Neural cell (in vitro differentiated cells): ENCODE results near the gene UMPS. TPM values are rescaled to one million over a fixed set of nuclear protein-coding genes. Genes with fewer than 3 reads are reported as not detected.

Experiments
- H2AFZ ChIP-seq: fragments of 200-600, 300-800 bp; sonication (generic), shearing (Covaris generic); 2 replicates; pipeline ENCODE4 v1.6.0; 2014; ENCODE audit warnings: low read depth, mild to moderate bottlenecking, antibody characterized with exemption, low read length, moderate library complexity
- H3F3A ChIP-seq: fragments of 200-600 bp; shearing (Covaris generic); 2 replicates; pipeline ENCODE4 v1.6.1; 2016; ENCODE audit warnings: mild to moderate bottlenecking, moderate library complexity, mixed read lengths, antibody characterized with exemption, low read length; ENCODE audit not compliant: insufficient read depth, poor library complexity, severe bottlenecking
- H3K27ac ChIP-seq: fragments of 200-600, 300-800 bp; sonication (generic), shearing (Covaris generic); 2 replicates; pipeline ENCODE4 v1.5.1; 2014; ENCODE audit warnings: mild to moderate bottlenecking, low read length, moderate library complexity
- H3K27me3 ChIP-seq: fragments of 300-800, 200-600 bp; sonication (generic), shearing (Covaris generic); 2 replicates; pipeline ENCODE4 v1.6.0; 2014; ENCODE audit warnings: mild to moderate bottlenecking, low read depth, low read length, moderate library complexity; ENCODE audit not compliant: insufficient read depth
- H3K36me3 ChIP-seq: fragments of 300-800, 200-600 bp; sonication (generic), shearing (Covaris generic); 2 replicates; pipeline ENCODE4 v1.5.1; 2014; ENCODE audit warnings: mild to moderate bottlenecking, antibody characterized with exemption, low read length, moderate library complexity; ENCODE audit not compliant: insufficient read depth
- H3K4me2 ChIP-seq: fragments of 300-800, 200-600 bp; sonication (generic), shearing (Covaris generic); 2 replicates; pipeline ENCODE4 v1.6.0; 2014; ENCODE audit warnings: mild to moderate bottlenecking, low read length
- H3K4me3 ChIP-seq: fragments of 300-800, 200-600 bp; sonication (generic), shearing (Covaris generic); 2 replicates; pipeline ENCODE4 v1.5.1; 2014; ENCODE audit warnings: mild to moderate bottlenecking, low read length, moderate library complexity
- H3K79me2 ChIP-seq: fragments of 200-600 bp; shearing (Covaris generic); replicated peaks from 2 replicates; pipeline ENCODE4 v1.6.0; 2014; ENCODE audit warnings: mild to moderate bottlenecking, low read length, moderate library complexity; ENCODE audit not compliant: insufficient read depth
- H3K9ac ChIP-seq: fragments of 300-800, 200-600 bp; sonication (generic), shearing (Covaris generic); 2 replicates; pipeline ENCODE4 v1.6.1; 2016; ENCODE audit warnings: mild to moderate bottlenecking, low read length, mixed read lengths
- H3K9me2 ChIP-seq: fragments of 200-600 bp; shearing (Covaris generic); 2 replicates; pipeline ENCODE4 v1.6.1; 2016; ENCODE audit warnings: mild to moderate bottlenecking, low read length, mixed read lengths; ENCODE audit not compliant: insufficient read depth
- H3K9me3 ChIP-seq: fragments of 200-600, 300-800 bp; sonication (generic), shearing (Covaris generic); 2 replicates; pipeline ENCODE4 v1.6.1; 2016; ENCODE audit warnings: mild to moderate bottlenecking, mixed run types, low read length, moderate library complexity, mixed read lengths
- H4K20me1 ChIP-seq: fragments of 200-600 bp; shearing (Covaris generic); 2 replicates; pipeline ENCODE4 v1.6.1; 2016; ENCODE audit warnings: mild to moderate bottlenecking, mixed run types; ENCODE audit not compliant: insufficient read depth
- EP300 ChIP-seq: fragments of 450-650 bp; conservative IDR thresholded peaks from 2 replicates; pipeline ENCODE4 v1.6.1; 2014; ENCODE audit warnings: antibody characterized with exemption, mild to moderate bottlenecking, moderate library complexity; ENCODE audit not compliant: poor library complexity, severe bottlenecking
- EZH2 ChIP-seq: fragments of 200-600, 300-800 bp; shearing (Covaris generic), sonication (generic); IDR thresholded peaks from 2 replicates; pipeline ENCODE4 v1.6.1; 2014; ENCODE audit warnings: antibody characterized with exemption, low read length, borderline replicate concordance, mild to moderate bottlenecking; ENCODE audit not compliant: insufficient read depth, poor library complexity, severe bottlenecking
- MXI1 ChIP-seq: fragments of 450-650 bp; conservative IDR thresholded peaks from 2 replicates; pipeline ENCODE4 v1.6.1; 2014; ENCODE audit warnings: antibody characterized with exemption, mild to moderate bottlenecking; ENCODE audit not compliant: poor library complexity, severe bottlenecking
- POLR2AphosphoS5 ChIP-seq: IDR thresholded peaks from 2 replicates; pipeline ENCODE4 v1.6.1; 2012
- RAD21 ChIP-seq: fragments of 450-650 bp; conservative IDR thresholded peaks from 2 replicates; pipeline ENCODE4 v1.6.1; 2014; ENCODE audit warnings: antibody characterized with exemption, mild to moderate bottlenecking, moderate library complexity
- SMC3 ChIP-seq: fragments of 450-650 bp; conservative IDR thresholded peaks from 2 replicates; pipeline ENCODE4 v1.6.1; 2014; ENCODE audit warnings: antibody characterized with exemption, mild to moderate bottlenecking, moderate library complexity; ENCODE audit not compliant: poor library complexity
- TAF1 ChIP-seq: IDR thresholded peaks from 2 replicates; pipeline ENCODE4 v1.6.1; 2012; ENCODE audit warnings: low read depth
- polyA plus RNA-seq: library from polyadenylated mRNA; depleted of rRNA; stranded (reverse); fragments of >200 nt; gene quantifications from 2 replicates; pipeline ENCODE4 v1.2.3, GENCODE V29; 2014
- TF ChIP-seq, protein P1 (sequence below): fragments of 450-650 bp; IDR thresholded peaks from 2 replicates; pipeline ENCODE4 v1.5.1; 2014; ENCODE audit warnings: antibody characterized with exemption, mild to moderate bottlenecking, moderate library complexity; ENCODE audit not compliant: poor library complexity, severe bottlenecking

UMPS gene
- polyA plus RNA-seq, 1 donor from 2014 or later = 22.5 TPM

DNA sequence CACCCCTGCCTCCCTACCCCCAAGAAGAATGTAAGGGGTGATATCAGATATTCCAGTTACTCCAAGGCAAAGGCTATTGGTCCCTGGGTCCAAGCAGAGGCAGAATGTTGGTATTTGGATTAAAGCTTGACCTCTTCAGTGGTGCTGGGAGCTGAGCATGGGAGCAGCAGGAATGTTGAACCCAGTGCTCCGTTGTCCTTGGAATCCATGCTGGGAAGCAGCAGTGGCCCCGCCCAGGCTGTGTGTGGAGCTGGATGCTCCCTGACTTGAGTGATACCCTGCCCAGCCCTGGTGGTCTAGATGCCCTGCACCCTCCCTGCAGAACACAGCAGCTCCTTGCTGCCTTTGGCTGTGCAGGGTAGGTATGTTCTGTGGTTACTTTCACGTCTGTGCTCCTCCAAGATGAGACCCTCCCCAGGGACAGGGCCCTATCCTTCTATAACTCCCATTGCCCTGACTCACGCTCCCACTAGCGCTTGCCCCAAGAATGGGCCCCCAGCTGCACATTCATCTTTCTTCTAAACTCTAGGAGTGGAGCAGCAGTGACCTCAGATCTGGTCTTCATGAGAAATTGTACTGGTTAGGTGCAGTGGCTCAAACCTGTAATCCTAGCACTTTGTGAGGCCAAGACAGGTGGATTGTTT is 35.1 kb downstream of the UMPS start:
- TF ChIP-seq POLR2AphosphoS5 = no peak
- TF ChIP-seq TAF1 = no peak
- no peak for TF ChIP-seq MXI1
- TF ChIP-seq RAD21 = no peak
- TF ChIP-seq EP300 = no peak
- TF ChIP-seq, protein P1, sequence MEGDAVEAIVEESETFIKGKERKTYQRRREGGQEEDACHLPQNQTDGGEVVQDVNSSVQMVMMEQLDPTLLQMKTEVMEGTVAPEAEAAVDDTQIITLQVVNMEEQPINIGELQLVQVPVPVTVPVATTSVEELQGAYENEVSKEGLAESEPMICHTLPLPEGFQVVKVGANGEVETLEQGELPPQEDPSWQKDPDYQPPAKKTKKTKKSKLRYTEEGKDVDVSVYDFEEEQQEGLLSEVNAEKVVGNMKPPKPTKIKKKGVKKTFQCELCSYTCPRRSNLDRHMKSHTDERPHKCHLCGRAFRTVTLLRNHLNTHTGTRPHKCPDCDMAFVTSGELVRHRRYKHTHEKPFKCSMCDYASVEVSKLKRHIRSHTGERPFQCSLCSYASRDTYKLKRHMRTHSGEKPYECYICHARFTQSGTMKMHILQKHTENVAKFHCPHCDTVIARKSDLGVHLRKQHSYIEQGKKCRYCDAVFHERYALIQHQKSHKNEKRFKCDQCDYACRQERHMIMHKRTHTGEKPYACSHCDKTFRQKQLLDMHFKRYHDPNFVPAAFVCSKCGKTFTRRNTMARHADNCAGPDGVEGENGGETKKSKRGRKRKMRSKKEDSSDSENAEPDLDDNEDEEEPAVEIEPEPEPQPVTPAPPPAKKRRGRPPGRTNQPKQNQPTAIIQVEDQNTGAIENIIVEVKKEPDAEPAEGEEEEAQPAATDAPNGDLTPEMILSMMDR = no peak
- Histone ChIP-seq H3F3A (no peaks in the 10 kb centered on the region), H3K9ac (no peak overlapping the region), H3K79me2 (no peaks in the 10 kb centered on the region), H3K27ac (no peak overlapping the region), H3K27me3 (no peaks in the 10 kb centered on the region), H3K4me3 (no peak overlapping the region), H3K9me3 (no peaks in the 10 kb centered on the region), H3K9me2 (no peaks in the 10 kb centered on the region), H3K4me2 (no peak overlapping the region), H4K20me1 (no peaks in the 10 kb centered on the region), H2AFZ (no peak overlapping the region), H3K36me3 (no peaks in the 10 kb centered on the region)

DNA sequence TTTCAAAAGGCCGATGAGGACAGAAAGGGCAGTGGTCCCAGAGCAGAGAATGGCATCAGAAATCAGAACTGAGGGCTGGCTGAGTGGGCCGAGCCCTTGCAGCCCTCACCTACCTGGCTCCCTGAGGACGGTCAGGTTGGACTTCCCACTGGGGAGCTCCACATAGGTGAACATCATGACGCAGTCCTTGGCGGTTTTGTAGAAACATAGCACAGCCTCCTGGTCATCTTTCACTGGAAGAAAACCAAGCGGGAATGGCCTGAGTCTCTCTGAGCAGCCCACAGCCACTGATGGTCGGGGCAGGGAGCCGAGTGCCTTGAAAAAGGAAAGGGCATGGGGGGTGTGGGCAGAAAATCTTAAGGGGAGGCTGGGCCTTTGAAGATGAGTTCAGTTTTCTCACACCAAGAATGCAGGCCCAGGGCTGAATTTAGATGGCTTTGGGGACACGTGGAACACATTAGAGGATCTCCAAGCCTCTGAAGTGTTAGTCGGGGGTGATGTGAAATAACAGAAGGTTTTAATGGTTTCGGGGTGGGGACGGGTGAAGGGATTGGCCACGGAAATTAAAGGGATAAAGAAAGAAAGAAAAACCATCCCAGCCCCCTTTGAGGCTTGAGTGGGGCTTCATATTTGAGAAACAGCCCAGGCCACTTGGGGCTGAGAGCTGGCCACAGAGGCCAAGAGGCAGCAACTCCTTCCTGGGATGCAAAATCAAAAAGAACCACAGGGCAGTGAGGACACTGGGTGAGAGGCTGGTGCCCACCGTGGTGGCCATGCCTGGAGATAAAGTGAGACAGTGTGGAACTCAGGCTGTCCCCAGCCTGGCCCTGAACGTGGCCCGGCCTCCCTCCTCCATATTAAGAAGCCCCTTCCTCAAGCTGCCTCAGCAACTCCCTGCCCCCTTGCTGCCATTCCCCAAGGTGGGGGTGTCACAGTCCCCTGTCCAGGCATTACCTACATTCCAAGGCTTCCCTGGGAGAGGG is 36.2 kb downstream of the UMPS start:
- no peaks in the 10 kb centered on the region for H3K36me3 ChIP-seq
- no peak overlapping the region for H3K9ac ChIP-seq
- no peak overlapping the region for H3K4me3 ChIP-seq
- H3K27me3 ChIP-seq = no peaks in the 10 kb centered on the region
- H4K20me1 ChIP-seq = no peaks in the 10 kb centered on the region
- no peak overlapping the region for H3K27ac ChIP-seq
- no peaks in the 10 kb centered on the region for H3K79me2 ChIP-seq
- no peak overlapping the region for H2AFZ ChIP-seq
- H3F3A ChIP-seq = no peaks in the 10 kb centered on the region
- H3K4me2 ChIP-seq = no peak overlapping the region
- H3K9me3 ChIP-seq = no peaks in the 10 kb centered on the region
- H3K9me2 ChIP-seq = no peaks in the 10 kb centered on the region
- TF ChIP-seq, protein P1 = no peak
- TF ChIP-seq SMC3 = no peak

DNA sequence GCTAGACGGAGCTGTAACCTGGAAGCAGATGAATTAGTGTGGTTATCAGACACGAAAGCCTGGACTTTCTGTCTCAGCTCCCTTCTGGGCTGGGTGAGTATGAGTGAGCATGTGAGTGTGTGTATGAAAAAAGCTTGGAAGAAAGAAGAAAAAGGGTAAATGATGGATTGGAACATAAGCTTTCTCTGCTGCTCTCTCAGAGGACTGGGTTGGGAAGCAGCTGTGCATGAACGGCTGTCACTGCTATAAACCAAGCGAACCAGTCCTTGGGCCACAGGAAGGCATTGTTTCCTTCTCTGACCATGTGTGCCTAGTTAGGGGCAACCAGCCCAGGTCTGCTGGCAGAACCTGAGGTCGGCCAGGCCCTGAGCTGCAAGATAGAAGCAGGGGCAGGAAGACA is 37.0 kb downstream of the UMPS start:
- no peaks in the 10 kb centered on the region for H4K20me1 ChIP-seq
- no peak overlapping the region for H3K9ac ChIP-seq
- no peaks in the 10 kb centered on the region for H3F3A ChIP-seq
- H3K36me3 ChIP-seq = no peaks in the 10 kb centered on the region
- no peaks in the 10 kb centered on the region for H3K27me3 ChIP-seq
- no peaks in the 10 kb centered on the region for H3K9me2 ChIP-seq
- no peaks in the 10 kb centered on the region for H3K79me2 ChIP-seq
- no peak overlapping the region for H3K27ac ChIP-seq
- H2AFZ ChIP-seq = no peak overlapping the region
- H3K9me3 ChIP-seq = no peaks in the 10 kb centered on the region
- no peak for TF ChIP-seq EZH2
- TF ChIP-seq MXI1 = no peak
- no peak for TF ChIP-seq EP300
- H3K4me2 ChIP-seq = no peak overlapping the region
- no peak overlapping the region for H3K4me3 ChIP-seq
